Measurements from ENCODE around the gene GAP43.
A peak's percentile ranks its signal among the peaks of the same experiment; 100 is the strongest.

The GAP43 gene

DNA sequence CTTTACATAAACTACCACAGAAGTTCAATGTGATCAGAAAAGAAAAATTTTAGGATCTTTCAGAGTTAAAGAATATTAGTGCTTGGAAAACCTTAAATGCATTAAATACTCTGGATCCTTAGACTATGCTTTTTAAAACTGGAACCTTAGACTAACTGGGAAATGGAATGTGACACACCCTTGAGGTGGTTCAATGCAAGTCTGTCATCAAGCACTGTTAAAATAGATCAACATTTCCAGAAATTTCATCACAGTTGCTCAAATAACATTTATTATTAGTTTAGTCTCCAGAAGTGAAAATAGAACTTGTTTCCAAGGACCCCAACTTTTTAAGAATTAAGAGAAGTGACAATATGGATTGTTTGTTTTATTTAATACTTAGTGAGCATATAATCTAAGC is 71.8 kb downstream of the GAP43 start:
- TF ChIP-seq POLR2A (IDR thresholded peaks at IDR 0.05; ENCODE audit: extremely low read depth, insufficient read length) = no peak
- TF ChIP-seq, protein P1, sequence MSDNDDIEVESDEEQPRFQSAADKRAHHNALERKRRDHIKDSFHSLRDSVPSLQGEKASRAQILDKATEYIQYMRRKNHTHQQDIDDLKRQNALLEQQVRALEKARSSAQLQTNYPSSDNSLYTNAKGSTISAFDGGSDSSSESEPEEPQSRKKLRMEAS (IDR thresholded peaks at IDR 0.05; ENCODE audit: low read depth, low read length) = no peak
- no peak for TF ChIP-seq CTCF (IDR thresholded peaks at IDR 0.05; ENCODE audit: low read depth, low read length)
- DNase-seq (ENCODE audit: low read depth) = no peak
- H3K4me3 ChIP-seq (ENCODE audit: low read depth, low read length) = no peak overlapping the region

- H3K4me3 ChIP-seq (ENCODE audit: low read depth, low read length) = no peak overlapping the region
- TF ChIP-seq CTCF (IDR thresholded peaks at IDR 0.05; ENCODE audit: low read depth, low read length) = no peak
- peak; percentile 39; the same call in 1 of the 2 replicates for TF ChIP-seq MYC (IDR thresholded peaks at IDR 0.05; ENCODE audit: low read depth, low read length)
- TF ChIP-seq, protein P1 (IDR thresholded peaks at IDR 0.05; ENCODE audit: low read depth, low read length) = peak; percentile 79
- DNase-seq (ENCODE audit: low read depth) = peak; percentile 5
Measured at GRCh38 chr3:115697263-115698053, 74.1 kb downstream of the GAP43 start.

DNA sequence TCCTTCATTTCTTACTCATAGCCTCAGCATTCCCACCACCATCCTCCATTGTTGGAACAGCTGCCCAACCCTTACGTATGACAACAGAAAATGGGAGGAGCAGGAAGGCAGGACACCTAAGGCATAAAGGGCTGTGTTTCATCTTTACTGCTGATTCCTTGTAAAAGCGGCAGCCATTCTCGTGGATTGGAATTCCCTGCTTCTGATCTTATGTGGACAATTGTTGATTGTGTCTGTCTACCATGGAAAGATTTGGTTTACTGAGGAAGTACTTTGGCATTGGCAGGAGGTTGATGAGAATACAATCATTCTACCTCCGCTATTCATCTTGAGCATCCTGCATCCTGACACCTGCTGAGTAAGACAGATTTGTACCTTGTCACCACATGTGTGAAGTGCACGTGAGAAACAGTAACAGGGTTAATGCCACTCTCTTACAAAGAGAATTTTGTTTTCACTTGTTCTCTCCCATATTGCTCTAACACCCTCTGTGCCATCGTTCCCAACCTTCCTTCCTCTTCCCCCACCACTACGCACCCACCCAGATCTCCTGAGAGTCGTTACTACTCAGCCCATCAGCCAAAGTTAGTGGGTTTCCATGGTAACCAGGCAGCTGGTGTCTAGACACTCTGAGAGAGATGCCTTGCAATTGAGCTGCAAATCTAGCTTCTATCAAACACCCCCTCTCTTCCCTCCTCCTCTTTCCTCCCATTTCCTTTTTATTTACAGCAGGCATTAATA is 75.7 kb downstream of the GAP43 start:
- no peak for DNase-seq (ENCODE audit: low read depth)
- H3K4me3 ChIP-seq (ENCODE audit: low read depth, low read length) = no peak overlapping the region
- TF ChIP-seq, protein P1 (IDR thresholded peaks at IDR 0.05; ENCODE audit: low read depth, low read length) = no peak
- TF ChIP-seq POLR2A (IDR thresholded peaks at IDR 0.05; ENCODE audit: extremely low read depth, insufficient read length) (no peak), MYC (IDR thresholded peaks at IDR 0.05; ENCODE audit: low read depth, low read length) (no peak), CTCF (IDR thresholded peaks at IDR 0.05; ENCODE audit: low read depth, low read length) (no peak)

- no peak for DNase-seq (ENCODE audit: low read depth)
- TF ChIP-seq POLR2A (IDR thresholded peaks at IDR 0.05; ENCODE audit: extremely low read depth, insufficient read length) = no peak
- TF ChIP-seq, protein P1 (IDR thresholded peaks at IDR 0.05; ENCODE audit: low read depth, low read length) = no peak
- TF ChIP-seq CTCF (IDR thresholded peaks at IDR 0.05; ENCODE audit: low read depth, low read length) = no peak
- no peak for TF ChIP-seq MYC (IDR thresholded peaks at IDR 0.05; ENCODE audit: low read depth, low read length)
- no peak overlapping the region for H3K4me3 ChIP-seq (ENCODE audit: low read depth, low read length)
Measured at GRCh38 chr3:115699706-115700105, 76.4 kb downstream of the GAP43 start.

DNA sequence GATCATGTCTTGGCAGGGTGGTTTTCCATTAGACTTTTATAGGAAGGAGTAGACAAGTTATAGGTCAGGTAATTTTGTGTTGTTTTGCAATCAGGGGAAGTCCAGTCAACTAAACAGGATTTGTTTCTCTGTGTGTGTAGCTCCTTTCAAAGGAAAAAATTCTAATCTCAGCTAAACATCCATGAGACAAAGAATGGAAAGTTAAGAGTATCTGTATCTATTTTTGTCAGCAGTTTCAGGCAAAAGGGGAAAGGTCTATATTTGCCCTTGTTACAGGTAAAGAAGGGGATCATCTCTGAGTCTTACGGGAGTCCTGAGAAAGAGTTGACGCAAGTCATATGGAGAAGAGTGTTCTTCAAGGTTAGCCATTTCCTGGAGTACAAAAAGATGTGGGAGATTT is 79.3 kb downstream of the GAP43 start:
- no peak overlapping the region for H3K4me3 ChIP-seq (ENCODE audit: low read depth, low read length)
- no peak for DNase-seq (ENCODE audit: low read depth)
- TF ChIP-seq MYC (IDR thresholded peaks at IDR 0.05; ENCODE audit: low read depth, low read length) = no peak
- no peak for TF ChIP-seq CTCF (IDR thresholded peaks at IDR 0.05; ENCODE audit: low read depth, low read length)
- TF ChIP-seq POLR2A (IDR thresholded peaks at IDR 0.05; ENCODE audit: extremely low read depth, insufficient read length) = no peak
- TF ChIP-seq, protein P1 (IDR thresholded peaks at IDR 0.05; ENCODE audit: low read depth, low read length) = no peak
